Heart left ventricle (tissue), 16 donors: ENCODE data around the gene DSG2. TPM values are rescaled to one million over a fixed set of nuclear protein-coding genes. Genes with fewer than 3 reads are reported as not detected.
"Not testable (repeated sequence)": the region's sequence is repeated elsewhere in the genome, so short reads cannot be mapped to it uniquely, and the experiment has no call there.

Experiments
- ATAC-seq, 4 donors: fragments of 200-7000 bp; cut with Tn5 transposase; one replicate each; pipeline ENCODE4 v1.9.1; 2020 to 2022; ENCODE audit warnings: moderate library complexity in 4 of 4, mild to moderate bottlenecking in 3 of 4, moderate number of reproducible peaks in 1 of 4
- DNase-seq, 5 donors: peaks; one replicate each; pipeline ENCODE4 v3.0.0-alpha.2; 2020
- H3K27ac ChIP-seq, 12 donors: fragments of 200-600 bp; sonication (generic) in 4 of 12; one replicate each; pipeline versions ENCODE4 v1.5.0 to v1.8.0; 2016 to 2022; ENCODE audit warnings: mild to moderate bottlenecking in 2 of 12
- H3K27me3 ChIP-seq, 9 donors: fragments of 200-600 bp; sonication (generic) in 2 of 9; one replicate each; pipeline versions ENCODE4 v1.5.1 to v1.8.0; 2016 to 2022; ENCODE audit warnings: mild to moderate bottlenecking in 3 of 9
- H3K36me3 ChIP-seq, 9 donors: fragments of 200-600 bp; sonication (generic) in 2 of 9; one replicate each; pipeline versions ENCODE4 v1.5.0 to v1.8.0; 2018 to 2022; ENCODE audit warnings: mild to moderate bottlenecking in 2 of 9
- H3K4me1 ChIP-seq, 12 donors: fragments of 200-600 bp; sonication (generic) in 4 of 12; one replicate each; pipeline versions ENCODE4 v1.5.0 to v1.8.0; 2016 to 2022; ENCODE audit warnings: mild to moderate bottlenecking in 3 of 12
- H3K4me3 ChIP-seq, 12 donors: fragments of 200-600 bp; sonication (generic) in 4 of 12; one replicate each; pipeline versions ENCODE4 v1.5.0 to v1.8.0; 2017 to 2022; ENCODE audit warnings: mild to moderate bottlenecking in 9 of 12, moderate library complexity in 4 of 12
- H3K9me3 ChIP-seq, 12 donors: fragments of 200-600 bp; sonication (generic) in 4 of 12; one replicate each; pipeline versions ENCODE4 v1.5.0 to v1.8.0; 2016 to 2022; ENCODE audit warnings: mild to moderate bottlenecking in 1 of 12
- POLR2A ChIP-seq, 2 donors: fragments of 450-650 bp; IDR thresholded peaks; one replicate each; pipeline ENCODE4 v1.6.1; 2017; ENCODE audit warnings: antibody characterized with exemption in 2 of 2, mild to moderate bottlenecking in 2 of 2, moderate library complexity in 2 of 2
- WGBS, 4 donors: extraction: QIAGEN DNeasy Blood & Tissue Kit in 2 of 4; methylation state at CpG; one replicate each; pipeline versions ENCODE4 v1.1.5 to v1.1.7; 2013 to 2018; 5-methylcytosine and 5-hydroxymethylcytosine counted together
- intact Hi-C, 10 donors: fragments of 100-400 bp; cut with DNase I; formaldehyde crosslinking; loops; one replicate each; pipeline versions ENCODE4 v1.11.1 to v1.14.2; 2022
- polyA plus RNA-seq, 2 donors: library from polyadenylated mRNA; stranded (reverse); fragments of 200-250 nt; gene quantifications; one replicate each; pipeline ENCODE4 v1.2.3, GENCODE V29; 2013
- total RNA-seq, 9 donors: library from RNA; depleted of rRNA in 2 of 9; stranded (reverse); fragments of >200 nt in 2 of 9; fragmentation: NEBNext Ultra II Directional in 3 of 9; extraction: Animal tissue kit (Norgen Biotek cat#: 25700) in 3 of 9; gene quantifications; one replicate each; pipeline versions ENCODE4 v1.1.0 to v1.2.4, GENCODE V29; 2016 to 2023
- TF ChIP-seq, protein P1 (sequence below), 12 donors: fragments of 200-600 bp; sonication (generic) in 4 of 12; IDR thresholded peaks; one replicate each; pipeline versions ENCODE4 v1.5.0 to v1.8.0; 2018 to 2022; ENCODE audit warnings: antibody characterized with exemption in 12 of 12, mild to moderate bottlenecking in 5 of 12
- donor health status: ischemic (EF 13 %, LVEDD 7.1; RV severe dilation, severe dysfunction).
- donor health status: healthy with polysubstance abuse.
- donor health status: DM: no; HTN: yes; CAD: no.
- donor health status: DM: no; HTN: no; CAD: no.
- donor health status: ischemic (EF 25% LVEDD 6.9; RV normal size, moderate dysfunction).
- donor health status: ischemic (EF 25% LVEDD 5.7; RV mildly dilated, moderate dysfunction).
- donor health status: healthy.
- donor health status: DM: yes; HTN: yes; CAD: no.
- donor health status: ischemic (EF 35%, LVEDD 5.7; RV mildly dilated, moderate dysfunction).
- donor health status: nonischemic (EF 11% LVEDD 7.7; RV severe dilation, severe dysfunction).
- donor health status: DM: yes; HTN: yes; CAD: no.
- donor health status: PGD.
- donor health status: ischemic (EF 29% LVEDD 5.4; RV normal size, mild dysfunction).
- donor health status: nonischemic (EF 23%, LVEDD 6.1; RV moderate dilation, normal function).

DSG2 gene
- total and polyA plus RNA-seq, 11 donors = 10.1 to 54.4 (median 41.0) TPM

DNA sequence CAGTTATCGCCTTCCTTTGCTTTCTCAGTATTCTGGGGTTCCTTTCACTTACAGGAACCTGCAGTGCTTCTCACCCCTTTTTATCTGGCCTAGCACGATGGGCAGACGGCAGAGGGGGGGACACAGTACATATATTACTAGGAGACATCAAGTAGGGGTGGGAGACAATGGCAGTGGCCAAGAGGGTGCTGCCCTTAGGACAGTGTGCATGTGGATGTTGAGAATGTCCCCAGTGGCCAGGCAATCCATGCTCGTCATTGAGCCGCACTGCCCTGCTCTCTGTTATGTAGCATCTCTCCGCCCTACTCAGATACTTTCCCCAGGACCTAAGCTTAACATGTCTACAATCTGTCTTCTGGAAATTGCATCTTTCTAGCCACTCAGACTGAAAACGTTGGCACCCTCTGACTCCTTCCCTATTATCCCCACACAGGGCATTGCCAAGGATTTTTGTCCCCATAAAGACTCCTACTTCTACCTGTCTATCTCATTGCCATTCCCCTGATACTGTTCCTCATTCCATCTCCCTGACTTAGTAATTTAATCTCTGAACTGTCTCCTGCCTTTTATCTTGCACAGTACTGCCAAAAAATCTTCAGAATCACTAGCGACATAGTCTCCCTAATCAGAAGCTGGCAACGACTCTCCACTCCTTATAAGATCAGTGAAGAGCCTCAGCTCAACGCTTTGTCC is 6.6 kb downstream of the DSG2 start:
- peak in 2 of 4 donors; percentile 29 to 57 for ATAC-seq
- Histone ChIP-seq H3K36me3 (no peaks in the 10 kb centered on the region), H3K4me3 (no peak overlapping the region), H3K27me3 (peaks cover 0 to under 1% (median 0%) of the 10 kb centered on the region in 9 donors), H3K27ac (no peak overlapping the region), H3K9me3 (peaks cover 0 to 10% (median 0%) of the 10 kb centered on the region in 12 donors), H3K4me1 (peaks cover 0 to 9% (median 0%) of the 10 kb centered on the region in 12 donors)
- 65 to 69% (median 68%) methylated on average over 10 of the region's 10 CpGs for WGBS, 4 donors
- DNase-seq = no peak
- intact Hi-C loops = loop anchor here in 6 of 10 donors (5.0 to 10.0 kb wide), 7 partner anchors 80 to 510 kb away; partner anchors contain the start of gene DSC2 (in 2 of the 6)
- TF ChIP-seq, protein P1, sequence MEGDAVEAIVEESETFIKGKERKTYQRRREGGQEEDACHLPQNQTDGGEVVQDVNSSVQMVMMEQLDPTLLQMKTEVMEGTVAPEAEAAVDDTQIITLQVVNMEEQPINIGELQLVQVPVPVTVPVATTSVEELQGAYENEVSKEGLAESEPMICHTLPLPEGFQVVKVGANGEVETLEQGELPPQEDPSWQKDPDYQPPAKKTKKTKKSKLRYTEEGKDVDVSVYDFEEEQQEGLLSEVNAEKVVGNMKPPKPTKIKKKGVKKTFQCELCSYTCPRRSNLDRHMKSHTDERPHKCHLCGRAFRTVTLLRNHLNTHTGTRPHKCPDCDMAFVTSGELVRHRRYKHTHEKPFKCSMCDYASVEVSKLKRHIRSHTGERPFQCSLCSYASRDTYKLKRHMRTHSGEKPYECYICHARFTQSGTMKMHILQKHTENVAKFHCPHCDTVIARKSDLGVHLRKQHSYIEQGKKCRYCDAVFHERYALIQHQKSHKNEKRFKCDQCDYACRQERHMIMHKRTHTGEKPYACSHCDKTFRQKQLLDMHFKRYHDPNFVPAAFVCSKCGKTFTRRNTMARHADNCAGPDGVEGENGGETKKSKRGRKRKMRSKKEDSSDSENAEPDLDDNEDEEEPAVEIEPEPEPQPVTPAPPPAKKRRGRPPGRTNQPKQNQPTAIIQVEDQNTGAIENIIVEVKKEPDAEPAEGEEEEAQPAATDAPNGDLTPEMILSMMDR (IDR thresholded peaks at IDR 0.05) = no peak
- TF ChIP-seq POLR2A (IDR thresholded peaks at IDR 0.05) = no peak

DNA sequence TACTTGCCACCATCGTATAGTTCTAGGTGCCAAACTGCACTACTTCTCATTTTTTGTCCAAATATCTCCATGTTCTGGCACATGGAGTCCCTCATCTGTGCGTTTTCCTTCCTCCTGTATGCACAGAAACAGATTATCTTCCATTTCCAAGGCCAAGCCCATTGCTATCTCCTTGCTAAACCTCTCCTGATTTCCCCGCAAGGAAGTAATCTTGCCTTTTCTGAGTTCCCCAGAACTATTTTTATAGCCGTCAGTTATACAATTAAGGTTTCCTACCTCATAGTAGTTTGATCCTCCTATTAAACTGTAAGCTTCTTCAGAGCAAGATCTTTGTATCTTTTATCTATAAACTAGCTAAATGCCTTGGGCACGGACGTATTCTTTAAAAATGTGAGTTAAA is 7.2 kb downstream of the DSG2 start:
- no peak overlapping the region for H3K27ac ChIP-seq
- no peaks in the 10 kb centered on the region for H3K36me3 ChIP-seq
- peaks cover 0 to 8% (median 0%) of the 10 kb centered on the region in 12 donors for H3K4me1 ChIP-seq
- peaks cover 0 to 10% (median 0%) of the 10 kb centered on the region in 12 donors for H3K9me3 ChIP-seq
- TF ChIP-seq, protein P1 (IDR thresholded peaks at IDR 0.05) = no peak
- no peak for TF ChIP-seq POLR2A (IDR thresholded peaks at IDR 0.05)
- no peak for DNase-seq
- WGBS, 4 donors = 49 to 65% (median 54%) methylated on average over 6 of the region's 6 CpGs
- no peak overlapping the region for H3K4me3 ChIP-seq
- no peaks in the 10 kb centered on the region for H3K27me3 ChIP-seq
- intact Hi-C loops = loop anchor here in 4 of 10 donors (5.0 to 10.0 kb wide), 6 partner anchors 80 to 510 kb away; no protein-coding TSS in a partner anchor
- no peak for ATAC-seq

DNA sequence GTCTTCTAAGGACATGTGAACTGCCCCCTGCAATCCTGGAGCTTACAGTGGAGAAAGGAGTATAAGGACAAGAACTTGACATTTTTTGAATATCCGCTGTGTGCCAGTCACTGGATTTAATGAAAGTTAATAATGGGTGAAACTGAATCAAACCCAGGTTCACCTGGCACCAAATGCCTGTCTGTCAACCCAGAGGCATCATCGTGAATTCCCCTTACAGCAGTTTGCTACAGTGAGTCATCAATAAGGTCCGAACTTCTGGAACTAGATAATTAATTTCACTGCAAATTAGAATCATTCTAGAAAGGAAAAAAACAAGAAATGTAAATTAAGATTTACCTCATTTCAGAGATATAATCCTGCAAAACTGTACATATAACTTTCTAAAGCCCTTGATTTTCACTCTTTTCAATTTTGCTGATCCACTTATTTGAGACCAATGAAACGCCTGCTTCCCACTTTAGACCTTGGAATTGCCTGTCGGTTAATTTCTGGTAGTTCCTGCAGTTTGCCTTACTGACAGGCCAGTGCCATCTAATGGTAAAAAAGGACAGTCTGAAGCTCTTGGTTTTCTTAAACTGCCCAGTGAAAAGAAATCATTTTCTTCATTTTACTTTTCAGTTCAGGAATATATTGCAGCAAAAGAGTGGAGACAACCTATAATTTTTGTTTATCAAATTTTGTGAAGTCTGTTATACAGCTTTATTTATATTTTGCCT is 8.2 kb downstream of the DSG2 start:
- Histone ChIP-seq H3K4me1 (peaks cover 0 to 6% (median 0%) of the 10 kb centered on the region in 12 donors), H3K4me3 (no peak overlapping the region), H3K27ac (no peak overlapping the region), H3K36me3 (no peaks in the 10 kb centered on the region), H3K9me3 (peaks cover 0 to 10% (median 0%) of the 10 kb centered on the region in 12 donors), H3K27me3 (no peaks in the 10 kb centered on the region)
- intact Hi-C loops = loop anchor here in 4 of 10 donors (5.0 to 10.0 kb wide), 6 partner anchors 81 to 511 kb away; no protein-coding TSS in a partner anchor
- 59 to 64% (median 61%) methylated on average over 5 of the region's 5 CpGs for WGBS, 4 donors
- TF ChIP-seq, protein P1 (IDR thresholded peaks at IDR 0.05) = peak; percentile 15 to 65 (median 50)
- no peak for TF ChIP-seq POLR2A (IDR thresholded peaks at IDR 0.05)
- DNase-seq = no peak
- no peak for ATAC-seq

DNA sequence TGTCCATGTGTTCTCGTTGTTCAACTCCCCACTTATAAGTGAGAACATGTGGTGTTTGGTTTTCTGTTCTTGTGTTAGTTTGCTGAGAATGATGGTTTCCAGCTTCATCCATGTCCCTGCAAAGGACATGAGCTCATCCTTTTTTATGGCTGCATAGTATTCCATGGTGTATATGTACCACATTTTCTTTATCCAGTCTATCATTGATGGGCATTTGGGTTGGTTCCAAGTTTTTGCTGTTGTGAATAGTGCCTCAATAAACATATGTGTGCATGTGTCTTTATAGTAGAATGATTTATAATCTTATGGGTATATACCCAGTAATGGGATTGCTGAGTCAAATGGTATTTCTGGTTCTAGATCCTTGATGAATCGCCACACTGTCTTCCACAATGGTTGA is 9.1 kb downstream of the DSG2 start:
- H3K27me3 ChIP-seq, H3K4me3 ChIP-seq, DNase-seq, H3K36me3 ChIP-seq, H3K27ac ChIP-seq, ATAC-seq, H3K4me1 ChIP-seq: not testable (repeated sequence)
- WGBS, 4 donors = 93 to 97% (median 95%) methylated on average over 2 of the region's 2 CpGs
- peaks cover 0 to 10% (median 0%) of the 10 kb centered on the region in 12 donors for H3K9me3 ChIP-seq
- intact Hi-C loops = loop anchor here in 4 of 10 donors (5.0 to 10.0 kb wide), 6 partner anchors 82 to 512 kb away; no protein-coding TSS in a partner anchor
